Nephron (organoid): ENCODE measurements around the gene CRYBB3.

Experiments
- H3K27ac Mint-ChIP-seq, 3 experiments: 2 replicates each; pipeline ENCODE4 v1.8.0; 2020; ENCODE audit warnings: mixed read lengths in 3 of 3, mild to moderate bottlenecking in 2 of 3, moderate library complexity in 1 of 3
- H3K27me3 Mint-ChIP-seq: 2 replicates; pipeline ENCODE4 v1.8.0; 2021; ENCODE audit warnings: low read depth, mild to moderate bottlenecking, moderate library complexity, mixed read lengths
- H3K36me3 Mint-ChIP-seq: 2 replicates; pipeline ENCODE4 v1.8.0; 2020; ENCODE audit warnings: low read depth, mixed read lengths
- H3K4me1 Mint-ChIP-seq: 2 replicates; pipeline ENCODE4 v1.8.0; 2020; ENCODE audit warnings: mixed read lengths
- H3K4me3 Mint-ChIP-seq, 3 experiments: 2 replicates each; pipeline ENCODE4 v1.8.0; 2020; ENCODE audit warnings: mild to moderate bottlenecking in 3 of 3, mixed read lengths in 3 of 3, moderate library complexity in 2 of 3
- H3K9me3 Mint-ChIP-seq: 2 replicates; pipeline ENCODE4 v1.8.0; 2020; ENCODE audit warnings: mixed read lengths
- CTCF ChIP-seq, 3 experiments: fragments of 200-600 bp; sonication (generic); IDR thresholded peaks; one replicate each; pipeline ENCODE4 v1.5.0; 2021; ENCODE audit warnings: antibody characterized with exemption in 3 of 3; ENCODE audit not compliant: unreplicated experiment in 3 of 3

CRYBB3 gene

GRCh38 chr22:25213221-25213620 is 13.6 kb downstream of the CRYBB3 start:
- Mint-ChIP-seq H3K4me1 (no peaks in the 10 kb centered on the region), H3K27me3 (peaks cover 4% of the 10 kb centered on the region), H3K36me3 (no peaks in the 10 kb centered on the region), H3K9me3 (peaks cover 2% of the 10 kb centered on the region), H3K27ac (no peak overlapping the region), H3K4me3 (no peak overlapping the region)
- TF ChIP-seq CTCF (IDR thresholded peaks at IDR 0.05; ENCODE audit: unreplicated experiment in 3 of 3): no peak

- H3K27ac Mint-ChIP-seq: no peak overlapping the region
- no peak overlapping the region for H3K4me3 Mint-ChIP-seq
- no peaks in the 10 kb centered on the region for H3K4me1 Mint-ChIP-seq
- H3K9me3 Mint-ChIP-seq: peaks cover 2% of the 10 kb centered on the region
- TF ChIP-seq CTCF (IDR thresholded peaks at IDR 0.05; ENCODE audit: unreplicated experiment in 3 of 3): no peak
- no peaks in the 10 kb centered on the region for H3K36me3 Mint-ChIP-seq
- H3K27me3 Mint-ChIP-seq: peaks cover 21% of the 10 kb centered on the region
Measured at GRCh38 chr22:25216230-25216629, 16.6 kb downstream of the CRYBB3 start.

- peaks cover 34% of the 10 kb centered on the region for H3K27me3 Mint-ChIP-seq
- no peak for TF ChIP-seq CTCF (IDR thresholded peaks at IDR 0.05; ENCODE audit: unreplicated experiment in 3 of 3)
- no peak within 1 kb of the TSS for H3K27ac Mint-ChIP-seq
- H3K9me3 Mint-ChIP-seq: peaks cover 2% of the 10 kb centered on the region
- no peaks in the 10 kb centered on the region for H3K4me1 Mint-ChIP-seq
- H3K36me3 Mint-ChIP-seq: no peaks in the 10 kb centered on the region
- H3K4me3 Mint-ChIP-seq: no peak within 1 kb of the TSS
Measured at GRCh38 chr22:25219211-25219689, 19.6 kb downstream of the CRYBB3 start, which contains the start of gene CRYBB2. Gene CRYBB2, plus strand, starts transcription at chr22:25219639. Its CDS starts 1,791 bp downstream, at chr22:25221430.

- Mint-ChIP-seq H3K4me1 (no peaks in the 10 kb centered on the region), H3K36me3 (no peaks in the 10 kb centered on the region), H3K9me3 (peaks cover 2% of the 10 kb centered on the region), H3K27me3 (peaks cover 35% of the 10 kb centered on the region), H3K27ac (no peak overlapping the region), H3K4me3 (no peak overlapping the region)
- TF ChIP-seq CTCF (IDR thresholded peaks at IDR 0.05; ENCODE audit: unreplicated experiment in 3 of 3): no peak
Measured at GRCh38 chr22:25219948-25220442, 20.3 kb downstream of the CRYBB3 start.

- no peaks in the 10 kb centered on the region for H3K36me3 Mint-ChIP-seq
- no peak overlapping the region for H3K4me3 Mint-ChIP-seq
- H3K27ac Mint-ChIP-seq: no peak overlapping the region
- H3K9me3 Mint-ChIP-seq: no peaks in the 10 kb centered on the region
- H3K27me3 Mint-ChIP-seq: peaks cover 40% of the 10 kb centered on the region
- H3K4me1 Mint-ChIP-seq: no peaks in the 10 kb centered on the region
- TF ChIP-seq CTCF (IDR thresholded peaks at IDR 0.05; ENCODE audit: unreplicated experiment in 3 of 3): no peak
Measured at GRCh38 chr22:25221790-25222189, 22.1 kb downstream of the CRYBB3 start.

GRCh38 chr22:25223269-25223850 is 23.7 kb downstream of the CRYBB3 start:
- Mint-ChIP-seq H3K27ac (no peak overlapping the region), H3K36me3 (no peaks in the 10 kb centered on the region), H3K9me3 (no peaks in the 10 kb centered on the region), H3K4me3 (no peak overlapping the region), H3K27me3 (peaks cover 39% of the 10 kb centered on the region), H3K4me1 (no peaks in the 10 kb centered on the region)
- no peak for TF ChIP-seq CTCF (IDR thresholded peaks at IDR 0.05; ENCODE audit: unreplicated experiment in 3 of 3)
